ENCODE data around the gene GNG4.
A peak's percentile ranks its signal among the peaks of the same experiment; 100 is the strongest.
"Not testable (repeated sequence)": the region's sequence is repeated elsewhere in the genome, so short reads cannot be mapped to it uniquely, and the experiment has no call there.

Gene GNG4

DNA sequence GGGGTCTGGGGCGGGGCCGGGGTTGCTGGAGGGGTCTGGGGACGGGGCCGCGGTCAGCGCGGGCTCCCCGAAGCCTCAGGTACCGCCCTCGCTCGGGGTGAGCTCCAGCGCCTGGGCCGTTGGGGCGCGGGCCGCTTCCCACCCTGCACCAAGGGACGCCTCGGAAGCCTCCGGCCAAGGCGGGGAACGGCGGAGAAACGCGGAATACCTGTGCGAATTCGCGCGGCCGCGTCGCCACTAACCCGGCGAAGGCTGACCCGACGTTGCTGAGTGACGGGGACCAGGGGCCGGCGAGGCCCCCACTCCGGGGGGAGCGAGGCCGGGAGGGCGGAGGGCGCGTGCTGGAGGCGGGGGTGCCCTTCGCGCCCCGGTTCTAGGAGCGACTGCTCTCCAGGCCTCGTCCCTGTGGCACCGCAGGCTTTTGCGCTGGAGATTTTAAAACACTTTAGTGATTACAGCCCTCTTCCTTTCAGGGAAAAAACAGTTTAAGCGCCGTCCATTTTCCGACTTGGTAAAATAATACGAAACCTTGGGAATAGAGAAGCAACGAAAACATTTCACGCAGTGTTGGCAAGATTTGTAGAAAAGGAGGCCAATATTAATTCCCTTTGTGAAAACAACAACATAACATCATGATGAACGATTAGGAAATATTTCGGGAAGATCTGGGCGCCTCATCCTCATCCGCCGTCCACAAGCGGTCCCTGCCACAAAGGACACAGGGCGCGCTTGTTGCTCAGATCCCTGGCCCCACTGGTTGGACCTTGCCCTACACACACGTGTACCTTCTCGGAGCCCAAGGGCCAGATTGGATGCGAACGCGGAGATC, 971 bp upstream of the GNG4 start:
- no peak for DNase-seq (ENCODE audit: low spot score)

DNA sequence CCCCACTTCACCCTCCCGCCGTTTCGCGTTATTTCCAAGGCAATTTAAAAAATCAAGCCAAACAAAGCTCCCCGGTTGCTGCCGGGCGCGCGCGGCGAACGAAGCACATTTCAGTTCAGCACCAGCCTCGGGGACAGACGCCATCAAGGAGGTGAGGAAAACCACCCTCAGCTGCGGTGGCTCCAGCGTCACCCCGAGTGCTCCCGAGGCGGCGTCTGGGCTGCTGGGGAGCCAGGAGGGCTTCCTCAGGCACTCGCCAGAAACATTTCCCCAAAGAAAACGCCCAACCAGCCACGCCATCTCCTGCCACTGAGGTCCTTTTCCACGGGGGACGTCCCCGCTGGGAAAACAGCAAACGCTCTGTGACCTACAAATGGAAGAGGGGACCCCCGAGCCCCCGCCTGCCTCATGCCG, 623 bp downstream of the GNG4 start:
- DNase-seq (ENCODE audit: low spot score), result peak; percentile 51

DNA sequence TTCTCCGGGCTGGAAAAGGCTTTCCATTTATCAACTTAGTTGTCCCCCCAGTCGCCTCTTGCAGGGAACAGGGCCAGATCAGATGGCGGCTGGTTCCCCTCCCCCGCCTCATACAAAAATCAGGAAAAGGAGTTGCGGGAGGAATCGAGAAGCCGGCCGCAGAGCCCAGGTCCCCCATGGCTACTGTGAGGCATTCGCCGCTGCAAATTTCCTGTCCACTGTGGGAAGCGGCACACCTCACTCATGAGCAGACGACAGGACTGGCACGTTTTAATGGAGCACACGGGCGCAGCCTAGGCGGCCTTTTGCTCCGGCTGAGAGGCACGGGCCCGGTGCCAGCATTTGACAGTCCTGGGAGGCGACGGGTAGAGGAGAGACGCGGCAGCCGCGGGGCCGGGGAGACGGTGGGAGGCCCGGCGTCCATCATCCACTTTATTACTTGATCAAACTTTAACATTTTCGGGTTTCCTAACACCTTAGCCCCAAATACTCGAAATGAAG, 1.1 kb downstream of the GNG4 start:
- DNase-seq (ENCODE audit: low spot score), result no peak

DNA sequence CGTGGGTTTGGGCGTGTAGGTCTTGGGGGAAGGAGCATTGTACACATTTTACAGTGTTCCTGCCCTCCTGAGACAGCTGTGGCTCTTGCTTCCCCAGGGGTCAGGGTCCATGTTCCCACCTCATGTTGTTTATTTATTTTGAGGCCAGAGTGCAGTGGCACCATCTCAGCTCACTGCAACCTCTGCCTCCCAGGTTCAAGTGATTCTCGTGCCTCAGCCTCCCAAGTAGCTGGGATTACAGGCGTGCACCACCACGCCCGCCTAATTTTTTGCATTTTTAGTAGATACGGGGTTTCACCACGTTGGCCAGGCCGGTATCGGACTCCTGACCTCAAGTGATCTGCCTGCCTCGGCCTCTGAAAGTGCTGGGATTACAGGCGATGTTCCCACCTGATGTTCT, 2.0 kb downstream of the GNG4 start:
- DNase-seq (ENCODE audit: low spot score), result not testable (repeated sequence)

DNA sequence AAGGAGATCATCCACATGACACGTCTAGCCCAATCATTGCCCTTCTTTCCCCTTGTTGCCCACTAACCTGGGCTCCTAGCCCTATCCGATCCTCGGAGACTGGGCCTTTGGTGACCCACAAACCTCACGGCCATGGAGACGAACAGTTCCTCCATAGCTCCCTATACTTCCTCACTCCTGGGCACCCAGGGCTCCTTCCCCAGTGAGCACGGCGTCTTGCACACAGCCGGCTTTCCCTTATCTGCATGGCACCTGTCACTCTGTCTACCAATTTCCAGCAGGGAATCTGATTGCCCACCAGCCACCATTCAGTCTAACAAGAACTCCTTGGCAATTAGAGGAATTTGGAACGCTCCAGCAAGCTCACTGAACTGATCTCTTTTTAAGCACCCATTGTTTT, 3.1 kb downstream of the GNG4 start:
- DNase-seq (ENCODE audit: low spot score), result no peak

DNA sequence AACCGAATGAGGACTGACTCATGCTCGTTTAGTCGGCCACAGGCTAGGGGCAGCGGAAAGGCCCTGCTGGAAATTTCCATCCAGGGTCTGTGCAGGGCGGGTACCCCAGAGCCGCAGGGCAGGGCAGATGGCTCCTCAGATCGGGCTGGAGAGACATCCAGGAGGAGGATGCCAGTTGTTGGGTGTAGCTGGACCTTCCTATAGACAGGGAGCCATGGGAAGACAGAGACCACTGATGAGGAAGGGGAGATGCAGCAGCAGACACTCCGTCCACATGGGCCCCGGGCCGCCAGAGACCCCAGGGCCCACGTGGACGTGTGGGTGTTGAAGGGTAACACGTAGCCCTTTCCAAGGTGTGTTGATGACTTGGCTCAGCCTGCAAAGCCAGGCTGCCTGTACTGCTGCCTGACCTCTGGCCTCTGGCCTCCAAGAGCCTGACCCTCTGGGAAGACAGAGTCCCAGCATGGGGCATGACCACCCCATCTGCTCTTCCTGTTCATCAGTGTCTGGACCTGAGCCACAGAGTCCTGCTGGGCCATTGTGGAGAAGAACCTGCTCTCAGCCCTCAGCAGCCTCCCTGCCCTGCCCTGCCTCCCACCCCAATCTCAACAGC, 4.8 kb downstream of the GNG4 start:
- DNase-seq (ENCODE audit: low spot score), result no peak

DNA sequence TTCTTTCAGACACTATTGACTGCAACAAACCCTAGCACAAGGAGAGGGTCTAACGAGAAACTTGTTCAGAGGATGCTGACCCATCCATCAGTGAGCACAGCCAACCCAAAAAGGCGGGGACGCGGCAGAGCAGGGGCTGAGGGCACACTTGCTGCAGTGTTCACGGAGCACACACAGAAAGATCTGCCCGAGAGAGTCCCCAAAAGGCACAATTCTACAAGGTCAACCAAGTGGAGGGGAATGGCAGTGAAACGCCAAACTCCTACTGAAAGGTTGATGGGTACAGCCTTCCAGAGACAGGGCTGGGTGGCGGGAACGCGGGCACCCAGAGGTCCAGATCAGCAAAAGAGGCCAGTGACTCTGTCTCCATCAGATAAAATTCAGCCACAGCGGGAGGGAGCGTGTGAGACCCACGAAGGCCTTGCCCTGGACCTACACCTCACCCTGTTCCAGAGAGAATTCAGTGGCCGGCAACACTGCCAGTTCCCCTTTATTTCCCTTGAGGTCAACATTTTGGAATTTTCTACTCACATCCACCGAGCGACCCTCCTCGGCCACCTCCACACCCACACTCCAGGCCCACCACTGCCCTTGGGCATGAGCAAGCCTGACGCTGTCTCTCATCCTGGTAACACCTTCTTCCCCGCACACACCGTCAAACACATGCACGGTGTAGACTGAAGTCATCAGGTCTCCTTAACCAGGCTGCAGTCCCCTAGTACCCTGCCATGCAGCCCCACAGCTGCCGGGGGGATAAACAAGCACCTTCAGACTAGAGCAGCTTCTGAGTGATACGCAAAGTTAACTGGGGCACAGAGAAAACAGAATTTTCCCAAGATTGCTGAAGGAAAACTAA, 5.5 kb downstream of the GNG4 start:
- no peak for DNase-seq (ENCODE audit: low spot score)

DNA sequence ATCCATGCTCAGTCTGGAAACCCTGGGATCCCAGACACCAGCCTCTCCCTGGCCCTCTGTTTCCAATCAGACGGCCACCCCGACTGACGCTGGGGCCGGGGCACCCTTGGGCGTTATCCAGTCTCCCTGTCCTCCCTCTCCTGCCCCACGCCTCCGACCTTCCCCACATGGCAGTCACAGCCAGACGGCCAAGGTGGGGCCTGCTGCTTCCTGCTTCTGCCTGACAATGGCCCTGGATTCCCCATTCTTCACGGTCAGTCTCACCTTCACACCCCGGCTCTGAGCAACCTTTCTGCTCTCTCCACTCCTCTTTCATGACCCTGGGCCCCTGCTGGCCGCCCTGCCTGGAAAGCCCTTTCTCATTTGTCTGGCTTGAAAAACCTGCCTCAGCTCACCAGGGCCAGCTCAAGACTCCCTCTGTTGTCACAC, 6.6 kb downstream of the GNG4 start:
- no peak for DNase-seq (ENCODE audit: low spot score)

DNA sequence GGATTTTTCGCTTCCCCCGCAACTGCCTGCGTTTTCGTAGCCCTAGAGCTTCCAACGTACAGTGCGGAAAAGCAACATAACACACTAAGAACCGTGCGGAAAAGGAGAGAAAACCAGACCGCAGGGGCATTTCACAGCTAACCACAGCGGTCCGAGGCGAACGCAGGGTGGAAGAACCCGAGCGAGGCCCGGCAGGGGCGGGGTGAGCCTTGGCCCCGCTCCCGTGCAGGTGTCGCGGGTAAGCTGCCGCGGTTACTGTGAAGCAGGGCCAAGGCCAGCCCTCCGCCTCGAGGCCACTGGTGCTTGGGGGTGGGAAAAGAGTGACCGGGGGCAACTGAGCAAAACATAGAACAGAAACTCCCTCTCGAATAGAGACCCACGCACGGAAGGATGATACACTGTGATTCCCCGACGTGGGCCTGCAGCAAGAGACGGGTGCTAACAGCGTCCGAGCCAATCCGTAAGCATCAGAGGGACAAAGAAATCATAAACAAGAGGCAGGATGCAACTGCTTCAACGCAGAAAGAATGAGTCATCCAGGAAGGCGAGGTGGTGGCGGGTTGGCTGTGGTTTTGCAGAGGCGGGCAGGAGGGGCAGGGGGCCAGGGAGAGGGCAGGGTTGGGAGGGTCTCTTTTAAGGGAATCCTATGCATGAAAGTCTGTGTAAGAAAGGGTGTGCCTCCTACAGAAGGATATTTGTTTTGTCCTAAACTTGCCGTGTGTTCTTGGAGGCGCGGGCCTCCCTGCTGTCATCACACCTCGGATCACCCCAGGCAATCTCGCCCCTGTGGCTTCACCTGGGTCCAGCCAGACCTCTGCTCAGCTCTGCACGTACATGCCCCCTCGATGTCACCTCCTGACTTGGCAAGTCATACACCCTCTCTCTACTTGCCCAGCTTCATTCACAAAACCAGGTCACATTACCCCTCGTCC, 7.3 kb downstream of the GNG4 start:
- DNase-seq (ENCODE audit: low spot score), result peak; percentile 71

DNA sequence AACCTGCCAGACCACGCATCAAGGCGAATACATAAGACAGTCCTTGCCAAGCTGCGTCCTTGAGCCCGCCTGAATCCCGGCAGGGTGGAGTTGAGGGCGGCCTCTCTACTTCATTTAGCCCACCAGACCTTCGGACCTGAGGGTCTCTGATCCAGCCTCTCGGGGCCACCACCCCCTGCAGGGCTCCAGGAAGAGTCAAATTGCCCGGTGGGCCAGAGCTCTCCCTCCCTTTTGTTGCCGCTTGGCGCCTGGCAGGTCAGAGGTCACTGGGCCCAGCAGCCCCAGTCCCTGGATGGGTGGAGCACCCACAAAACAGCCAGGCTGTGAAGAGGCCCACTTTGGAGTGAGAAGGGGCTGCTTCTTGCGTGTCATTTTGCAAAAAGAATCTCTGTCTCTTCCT, 9.0 kb downstream of the GNG4 start:
- DNase-seq (ENCODE audit: low spot score), result no peak

DNA sequence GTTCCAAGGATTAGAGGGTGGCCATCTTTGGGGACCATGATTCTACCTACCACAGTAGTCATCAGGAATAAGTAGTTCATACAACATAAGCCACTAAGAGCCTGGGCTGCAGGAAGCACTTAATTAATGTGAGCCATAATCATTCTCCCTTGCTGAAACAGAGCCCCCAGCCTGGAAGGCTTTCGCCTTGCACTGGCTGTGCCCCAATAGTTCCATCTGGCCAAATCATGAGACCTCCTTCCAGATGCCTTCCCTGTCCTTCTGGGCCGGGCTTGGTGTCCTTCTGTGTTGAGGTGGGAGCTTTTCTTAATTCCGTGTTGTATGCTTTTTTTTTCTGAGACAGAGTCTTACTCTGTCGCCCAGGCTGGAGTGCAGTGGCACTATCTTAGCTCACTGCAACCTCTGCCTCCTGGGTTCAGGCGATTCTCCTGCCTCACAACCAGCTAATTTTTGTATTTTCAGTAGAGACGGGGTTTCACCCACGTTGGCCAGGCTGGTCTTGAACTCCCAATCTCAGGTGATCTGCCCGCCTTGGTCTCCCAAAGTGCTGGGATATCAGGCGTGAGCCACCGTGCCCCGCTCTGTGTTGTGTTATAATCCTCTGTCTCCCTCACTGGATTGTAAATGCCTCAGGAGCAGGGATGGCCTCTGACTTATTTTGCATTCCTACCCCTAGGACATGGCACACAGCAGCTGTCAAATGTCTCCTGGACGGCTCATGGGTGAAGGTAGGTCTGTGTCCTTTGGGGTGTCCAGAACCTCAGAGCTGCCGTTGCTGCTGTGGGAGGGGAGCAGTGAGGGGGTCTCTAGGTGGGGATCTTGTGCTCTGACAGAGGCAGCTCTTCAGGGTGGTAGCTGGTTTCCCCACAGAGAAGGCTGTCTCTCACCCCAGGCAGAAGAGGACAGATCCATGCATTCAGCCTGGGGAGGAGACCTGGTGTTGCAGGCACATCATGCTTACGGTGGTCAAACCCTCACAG, 10.1 kb downstream of the GNG4 start:
- no peak for DNase-seq (ENCODE audit: low spot score)

DNA sequence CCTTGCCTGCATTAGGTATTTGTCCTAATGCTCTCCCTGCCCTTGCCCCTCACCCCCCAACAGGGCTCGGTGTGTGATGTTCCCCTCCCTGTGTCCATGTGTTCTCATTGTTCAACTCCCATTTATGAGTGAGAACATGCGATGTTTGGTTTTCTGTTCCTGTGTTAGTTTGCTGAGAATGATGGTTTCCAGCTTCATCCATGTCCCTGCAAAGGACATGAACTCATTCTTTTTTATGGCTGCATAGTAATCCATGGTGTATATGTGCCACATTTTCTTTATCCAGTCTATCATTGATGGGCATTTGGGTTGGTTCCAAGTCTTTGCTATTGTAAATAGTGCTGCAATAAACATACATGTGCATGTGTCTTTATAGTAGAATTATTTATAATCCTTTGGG, 11.0 kb downstream of the GNG4 start:
- DNase-seq (ENCODE audit: low spot score), result not testable (repeated sequence)

DNA sequence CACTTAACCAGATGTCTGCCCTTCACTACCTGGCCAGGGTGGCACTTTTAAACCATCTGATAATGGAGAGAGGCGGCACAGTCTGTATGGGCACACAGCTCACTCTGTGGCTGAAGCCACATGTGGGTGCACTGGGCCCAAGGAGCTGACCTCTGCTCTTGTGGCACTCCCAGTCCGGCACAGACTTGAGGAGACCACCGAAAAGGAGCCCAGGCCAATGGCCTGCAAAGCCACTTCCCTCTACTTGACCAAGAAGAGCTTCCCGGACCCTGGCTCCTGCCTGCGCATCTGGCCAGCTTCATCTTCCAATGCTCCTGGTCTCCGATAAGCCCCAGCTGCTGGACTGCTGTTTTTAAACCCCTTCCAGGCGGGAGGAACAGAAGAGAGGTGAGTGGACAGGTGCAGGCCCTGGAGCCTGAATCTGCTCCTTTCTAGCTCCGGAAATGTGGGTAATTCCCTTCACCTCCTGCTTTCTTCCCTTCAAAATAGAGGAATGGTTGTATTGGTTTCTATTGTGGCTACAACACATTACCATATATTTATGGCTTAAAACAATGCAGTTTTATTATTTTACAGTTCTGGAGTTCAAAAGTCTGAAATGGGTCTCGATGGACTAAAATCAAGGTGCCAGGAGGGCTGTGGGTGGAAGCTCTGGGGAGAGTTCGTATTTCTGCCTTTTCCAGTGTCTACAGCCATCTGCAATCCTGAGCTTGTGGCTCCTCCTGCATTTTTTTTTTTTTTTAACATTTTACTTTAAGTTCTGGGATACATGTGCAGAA, 11.6 kb downstream of the GNG4 start:
- no peak for DNase-seq (ENCODE audit: low spot score)

DNA sequence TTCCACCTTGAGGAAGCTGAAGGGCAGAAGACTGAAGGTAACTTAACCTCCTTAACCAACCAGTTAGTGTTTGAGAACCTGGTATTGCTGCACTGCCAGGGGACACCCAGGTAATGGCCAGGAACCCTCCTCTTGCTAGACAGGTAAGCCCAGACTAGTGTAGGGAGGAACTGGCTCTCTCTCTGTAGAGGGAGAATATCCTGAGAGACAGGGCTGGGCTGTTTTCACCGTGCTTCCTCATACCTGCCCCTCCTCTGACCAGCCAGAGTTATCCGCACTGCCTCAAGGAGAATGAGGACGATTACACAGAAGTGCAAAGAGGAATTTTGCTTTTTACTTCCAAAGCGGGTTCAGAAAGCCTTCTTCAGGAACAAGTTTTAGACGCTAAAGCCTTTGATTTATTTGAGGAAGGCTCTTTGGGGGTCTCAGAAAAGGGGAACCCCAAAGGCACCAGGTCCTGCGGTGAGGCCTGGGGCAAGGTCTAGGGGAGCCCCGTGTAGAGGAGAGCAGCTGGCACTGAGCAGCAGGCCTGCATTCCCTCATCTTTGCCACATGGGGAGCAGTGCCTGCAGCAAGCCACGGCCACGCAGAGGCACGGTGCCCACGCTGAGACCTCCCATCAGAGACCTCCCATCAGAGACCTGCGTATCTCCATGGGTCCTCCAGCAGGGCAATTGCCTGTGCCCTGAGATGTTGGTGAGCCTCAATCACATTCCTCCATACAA, 13.5 kb downstream of the GNG4 start:
- no peak for DNase-seq (ENCODE audit: low spot score)

DNA sequence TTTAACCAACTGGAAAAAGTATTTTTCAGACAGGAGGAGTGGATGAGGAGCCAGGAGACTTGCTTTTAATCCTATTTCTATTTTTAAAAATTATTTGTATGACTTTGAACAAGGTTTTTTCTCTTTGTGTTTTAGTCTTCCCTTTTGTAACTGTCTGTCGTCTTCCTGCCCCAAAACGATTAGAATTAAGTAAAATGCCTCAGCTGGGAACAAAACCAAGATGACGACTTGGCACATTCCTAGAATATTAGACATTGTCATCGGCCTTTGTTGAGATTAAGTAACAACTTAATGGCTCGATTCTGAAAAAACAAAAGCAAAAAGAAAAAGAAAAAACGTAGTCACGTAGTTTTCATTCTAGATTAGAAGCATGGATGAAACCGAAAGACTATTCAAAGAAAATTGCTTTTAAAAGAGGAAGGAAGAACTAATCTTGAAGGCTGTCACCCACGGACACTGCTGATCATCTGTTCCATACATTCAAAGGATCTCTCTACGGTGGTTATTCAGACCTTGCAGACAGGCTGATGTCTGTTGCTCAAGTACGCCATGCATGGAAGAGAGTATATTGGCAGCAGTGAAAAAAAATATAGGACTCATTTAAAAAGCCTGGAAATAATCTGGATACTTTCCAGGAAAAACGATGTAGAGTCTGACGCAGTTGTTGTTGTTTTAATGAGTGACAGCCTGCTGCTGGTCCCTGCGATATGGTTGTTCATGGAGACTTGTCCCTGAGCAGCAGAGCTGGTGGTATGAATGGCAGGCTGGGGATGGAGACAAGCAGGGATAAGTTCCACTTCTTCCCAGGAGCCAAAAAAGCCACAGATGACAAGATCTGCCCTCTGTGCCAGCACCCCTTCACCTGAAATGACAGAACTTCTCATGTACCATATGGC, 16.8 kb downstream of the GNG4 start:
- DNase-seq (ENCODE audit: low spot score), result no peak

DNA sequence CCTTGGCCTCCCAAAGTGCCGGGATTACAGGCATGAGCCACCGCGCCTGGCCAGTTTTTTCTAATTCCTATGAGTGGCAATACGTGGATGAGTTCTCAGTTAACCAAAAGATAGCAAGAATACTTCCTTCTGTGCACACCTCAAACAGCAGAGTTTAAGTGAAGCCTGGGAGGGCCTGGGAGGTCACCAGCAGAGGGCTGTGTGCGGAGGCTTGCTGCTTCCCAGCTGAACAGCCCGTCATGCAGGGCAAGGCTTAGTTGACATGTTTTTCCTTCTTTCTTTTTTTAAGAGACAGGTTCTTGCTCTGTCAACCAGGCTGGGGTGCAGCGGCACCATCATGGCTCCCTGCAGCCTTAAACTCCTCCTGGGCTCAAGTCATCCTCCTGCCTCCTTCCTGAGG, 17.8 kb downstream of the GNG4 start:
- no peak for DNase-seq (ENCODE audit: low spot score)

DNA sequence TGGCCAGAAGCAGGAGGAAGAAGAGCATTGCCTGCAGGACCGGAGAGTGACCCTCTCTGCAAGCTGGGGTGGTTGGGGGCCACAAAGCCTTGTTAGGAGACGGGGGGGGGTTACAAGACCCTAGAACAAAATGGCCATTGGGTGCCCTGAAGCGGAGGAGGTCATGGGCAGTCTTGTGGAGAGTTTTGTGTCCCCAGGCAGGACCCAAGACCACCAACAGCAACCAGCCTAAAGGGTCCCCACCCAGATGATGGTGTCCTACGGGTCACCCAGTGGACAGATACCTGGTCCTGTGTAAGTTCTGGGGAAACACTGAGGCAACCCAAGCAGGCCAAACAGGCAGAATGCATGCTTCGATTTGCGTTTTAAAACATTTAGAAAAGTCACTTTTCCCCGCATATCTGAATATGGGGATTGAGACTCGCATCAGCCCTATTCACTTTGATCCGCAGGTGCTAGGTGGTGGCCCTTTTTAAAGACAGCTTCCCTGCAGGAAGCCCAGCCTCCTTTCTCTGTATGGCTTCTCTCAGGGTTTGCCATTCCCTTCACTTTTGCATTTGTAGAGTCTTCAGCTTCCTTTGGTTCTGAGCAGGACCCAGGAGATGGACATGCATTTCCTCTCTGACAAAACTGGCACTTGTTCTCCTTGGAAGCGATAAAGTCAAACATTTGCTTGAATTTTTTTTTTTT, 21.1 kb downstream of the GNG4 start:
- DNase-seq (ENCODE audit: low spot score), result no peak

All from CD4-positive, alpha-beta T cell treated with Interleukin-2 at 100 ng/mL for 4 hours (primary cell).